T-helper 1 cell treated with Interleukin-12 subunit alpha and Interleukin-12 subunit beta and Interleukin-4 antibody, amounts not matched to agents 30 μg/mL and 1 μg/mL, for 36 hours (primary cell): ENCODE measurements around the gene KIF2B.
"Not testable (repeated sequence)": the region's sequence is repeated elsewhere in the genome, so short reads cannot be mapped to it uniquely, and the experiment has no call there.

ENCODE experiments used
- H3K27ac Mint-ChIP-seq: one replicate; pipeline ENCODE4 v1.8.0; 2021; ENCODE audit warnings: mild to moderate bottlenecking, mixed read lengths
- H3K27me3 Mint-ChIP-seq: one replicate; pipeline ENCODE4 v1.8.0; 2021; ENCODE audit warnings: low read depth, mixed read lengths
- H3K36me3 Mint-ChIP-seq: one replicate; pipeline ENCODE4 v1.8.0; 2021; ENCODE audit warnings: low read depth, mixed read lengths
- H3K4me1 Mint-ChIP-seq: one replicate; pipeline ENCODE4 v1.8.0; 2021; ENCODE audit warnings: low read depth, mixed read lengths
- H3K4me3 Mint-ChIP-seq: one replicate; pipeline ENCODE4 v1.8.0; 2021; ENCODE audit warnings: mild to moderate bottlenecking, moderate library complexity, mixed read lengths
- H3K9me3 Mint-ChIP-seq: one replicate; pipeline ENCODE4 v1.8.0; 2021; ENCODE audit warnings: mixed read lengths

Gene KIF2B

GRCh38 chr17:53834771-53835170 lies 12.0 kb downstream of the KIF2B start:
- not testable (repeated sequence) for H3K4me1 Mint-ChIP-seq, H3K4me3 Mint-ChIP-seq, H3K27me3 Mint-ChIP-seq, H3K36me3 Mint-ChIP-seq, H3K27ac Mint-ChIP-seq
- H3K9me3 Mint-ChIP-seq: peaks cover 33% of the 10 kb centered on the region

- Mint-ChIP-seq H3K27me3 (no peaks in the 10 kb centered on the region), H3K9me3 (peaks cover 36% of the 10 kb centered on the region), H3K27ac (no peak overlapping the region), H3K4me1 (no peaks in the 10 kb centered on the region), H3K4me3 (no peak overlapping the region), H3K36me3 (no peaks in the 10 kb centered on the region)
Observed at GRCh38 chr17:53837131-53837530, 14.4 kb downstream of the KIF2B start.

GRCh38 chr17:53844491-53845107 lies 21.9 kb downstream of the KIF2B start:
- no peaks in the 10 kb centered on the region for H3K27me3 Mint-ChIP-seq
- H3K4me3 Mint-ChIP-seq: no peak overlapping the region
- no peaks in the 10 kb centered on the region for H3K4me1 Mint-ChIP-seq
- H3K27ac Mint-ChIP-seq: no peak overlapping the region
- H3K9me3 Mint-ChIP-seq: peaks cover 23% of the 10 kb centered on the region
- no peaks in the 10 kb centered on the region for H3K36me3 Mint-ChIP-seq

- not testable (repeated sequence) for H3K27me3 Mint-ChIP-seq, H3K4me3 Mint-ChIP-seq, H3K36me3 Mint-ChIP-seq, H3K27ac Mint-ChIP-seq, H3K4me1 Mint-ChIP-seq
- peaks cover 20% of the 10 kb centered on the region for H3K9me3 Mint-ChIP-seq
Observed at GRCh38 chr17:53871128-53871527, 48.4 kb downstream of the KIF2B start.
